Keratinocyte (primary cell): ENCODE data around the gene FOXP4.

Source experiments
- CTCF ChIP-seq, 3 experiments: IDR thresholded peaks in 1 of 3; conservative IDR thresholded peaks in 1 of 3; optimal IDR thresholded peaks in 1 of 3; 2 replicates in 2 of 3; 3 replicates in 1 of 3; pipeline versions ENCODE3 to v1.5.1; 2011; ENCODE audit warnings: low read length in 3 of 3, mild to moderate bottlenecking in 3 of 3, moderate library complexity in 2 of 3, control low read depth in 1 of 3, inconsistent platforms in 1 of 3; ENCODE audit not compliant: insufficient read depth in 2 of 3; ENCODE audit errors: extremely low read depth in 1 of 3
- EZH2 ChIP-seq: IDR thresholded peaks from one replicate; pipeline ENCODE4 v1.6.1; 2012; ENCODE audit warnings: inconsistent platforms, mild to moderate bottlenecking, low read length, moderate library complexity

GRCh38 chr6:41545247-41545702 lies 906 bp upstream of the FOXP4 start:
- no peak for TF ChIP-seq CTCF (optimal IDR thresholded peaks at IDR 0.05 in 1 of 3, IDR thresholded peaks at IDR 0.05 in 1 of 3, conservative IDR thresholded peaks at IDR 0.05 in 1 of 3; ENCODE audit: extremely low read depth in 1 of 3, insufficient read depth in 2 of 3, low read length in 3 of 3)
- no peak for TF ChIP-seq EZH2
